HL-60 (cell line): ENCODE data around the gene JARID2.

Experiments
- DNase-seq, 2 experiments: peaks; one replicate each; pipeline ENCODE4 v3.0.0-alpha.2; 2010 to 2020; ENCODE audit warnings: low read depth in 1 of 2, low spot score in 1 of 2
- H3K27ac ChIP-seq: fragments of 250-450 bp; sonication (Bioruptor Pico); replicated peaks from 2 replicates; pipeline ENCODE4 v1.5.1; 2020; ENCODE audit warnings: mild to moderate bottlenecking, moderate library complexity
- H3K27me3 ChIP-seq: fragments of 250-450 bp; sonication (Bioruptor Pico); 2 replicates; pipeline ENCODE4 v1.5.1; 2021; ENCODE audit warnings: mild to moderate bottlenecking, moderate library complexity; ENCODE audit not compliant: insufficient read depth, poor library complexity, severe bottlenecking
- H3K4me3 ChIP-seq: replicated peaks from 2 replicates; pipeline ENCODE4 v1.5.1; 2011; ENCODE audit warnings: mild to moderate bottlenecking, control low read depth, low read length; ENCODE audit not compliant: insufficient read depth
- GABPA ChIP-seq: IDR thresholded peaks from 2 replicates; pipeline ENCODE4 v1.6.1; 2012; ENCODE audit warnings: low read depth
- POLR2AphosphoS5 ChIP-seq: IDR thresholded peaks from 2 replicates; pipeline ENCODE4 v1.6.1; 2012; ENCODE audit warnings: low read depth
- SPI1 ChIP-seq: IDR thresholded peaks from 2 replicates; pipeline ENCODE4 v1.6.1; 2012; ENCODE audit warnings: low read depth, mild to moderate bottlenecking, borderline replicate concordance
- TF ChIP-seq, protein P1 (sequence below): IDR thresholded peaks from one replicate; pipeline ENCODE4 v1.5.1; 2011; ENCODE audit warnings: low read length, control low read depth, inconsistent platforms; ENCODE audit not compliant: insufficient read depth
- TF ChIP-seq, protein P2 (sequence below): IDR thresholded peaks from 2 replicates; pipeline ENCODE4 v1.6.1; 2012; ENCODE audit warnings: low read depth; ENCODE audit not compliant: insufficient replicate concordance

The JARID2 gene

DNA sequence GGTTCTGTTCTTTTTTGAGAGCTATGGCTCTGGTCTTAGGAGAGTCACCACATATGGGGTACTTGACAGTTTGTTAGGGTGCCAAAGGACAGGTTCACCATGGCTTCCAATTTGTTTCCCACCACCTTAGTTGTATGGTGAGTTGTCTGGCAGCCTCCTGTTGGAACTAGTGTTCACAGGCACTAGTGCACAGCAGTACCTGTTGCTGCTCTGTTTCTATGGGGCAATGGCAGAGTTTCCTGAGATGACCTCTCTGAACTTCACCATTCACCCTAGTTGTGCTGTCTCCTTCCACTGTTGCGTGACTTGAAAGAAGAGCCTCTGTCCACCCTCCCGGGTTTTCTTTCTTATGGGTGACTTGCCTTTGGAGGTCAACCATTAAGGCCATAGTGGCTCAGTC lies 129.1 kb downstream of the JARID2 start:
- Histone ChIP-seq H3K27ac (no peak overlapping the region), H3K4me3 (no peak overlapping the region), H3K27me3 (no peaks in the 10 kb centered on the region)
- no peak for DNase-seq
- TF ChIP-seq POLR2AphosphoS5: no peak
- TF ChIP-seq, protein P1, sequence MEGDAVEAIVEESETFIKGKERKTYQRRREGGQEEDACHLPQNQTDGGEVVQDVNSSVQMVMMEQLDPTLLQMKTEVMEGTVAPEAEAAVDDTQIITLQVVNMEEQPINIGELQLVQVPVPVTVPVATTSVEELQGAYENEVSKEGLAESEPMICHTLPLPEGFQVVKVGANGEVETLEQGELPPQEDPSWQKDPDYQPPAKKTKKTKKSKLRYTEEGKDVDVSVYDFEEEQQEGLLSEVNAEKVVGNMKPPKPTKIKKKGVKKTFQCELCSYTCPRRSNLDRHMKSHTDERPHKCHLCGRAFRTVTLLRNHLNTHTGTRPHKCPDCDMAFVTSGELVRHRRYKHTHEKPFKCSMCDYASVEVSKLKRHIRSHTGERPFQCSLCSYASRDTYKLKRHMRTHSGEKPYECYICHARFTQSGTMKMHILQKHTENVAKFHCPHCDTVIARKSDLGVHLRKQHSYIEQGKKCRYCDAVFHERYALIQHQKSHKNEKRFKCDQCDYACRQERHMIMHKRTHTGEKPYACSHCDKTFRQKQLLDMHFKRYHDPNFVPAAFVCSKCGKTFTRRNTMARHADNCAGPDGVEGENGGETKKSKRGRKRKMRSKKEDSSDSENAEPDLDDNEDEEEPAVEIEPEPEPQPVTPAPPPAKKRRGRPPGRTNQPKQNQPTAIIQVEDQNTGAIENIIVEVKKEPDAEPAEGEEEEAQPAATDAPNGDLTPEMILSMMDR: no peak

DNA sequence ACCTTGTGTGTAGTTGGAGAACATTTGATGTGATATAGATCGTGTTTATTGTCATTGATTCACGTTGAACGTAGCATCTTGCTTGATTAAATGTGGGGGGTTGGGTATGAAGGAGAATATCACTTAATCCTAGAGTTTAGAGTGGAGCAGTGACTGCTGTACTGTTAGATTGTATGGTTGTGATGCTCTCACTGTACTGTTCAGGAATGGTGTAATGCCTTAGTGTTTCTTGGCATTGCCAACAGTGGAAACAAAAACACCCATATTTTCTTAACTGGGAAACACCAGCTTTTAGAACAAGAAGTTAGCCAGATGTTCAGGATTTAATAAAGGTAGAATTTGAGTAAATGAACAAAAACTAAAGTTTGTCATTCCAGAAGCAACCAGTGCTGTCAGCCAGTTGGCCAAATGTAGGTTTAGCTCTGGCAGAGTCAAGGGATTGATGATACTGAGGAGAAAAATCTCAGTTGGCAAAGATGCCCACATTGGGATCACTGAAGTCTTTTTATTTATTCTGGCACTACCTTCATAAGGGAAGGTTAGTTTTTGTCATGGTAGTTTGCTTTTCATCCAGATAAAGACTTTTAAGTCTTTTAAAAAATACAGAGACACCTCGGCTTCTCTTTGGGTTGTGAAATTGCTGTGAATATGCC lies 129.9 kb downstream of the JARID2 start:
- Histone ChIP-seq H3K27me3 (no peaks in the 10 kb centered on the region), H3K27ac (no peak overlapping the region), H3K4me3 (no peak overlapping the region)
- TF ChIP-seq GABPA: no peak
- TF ChIP-seq, protein P1: no peak
- TF ChIP-seq, protein P2, sequence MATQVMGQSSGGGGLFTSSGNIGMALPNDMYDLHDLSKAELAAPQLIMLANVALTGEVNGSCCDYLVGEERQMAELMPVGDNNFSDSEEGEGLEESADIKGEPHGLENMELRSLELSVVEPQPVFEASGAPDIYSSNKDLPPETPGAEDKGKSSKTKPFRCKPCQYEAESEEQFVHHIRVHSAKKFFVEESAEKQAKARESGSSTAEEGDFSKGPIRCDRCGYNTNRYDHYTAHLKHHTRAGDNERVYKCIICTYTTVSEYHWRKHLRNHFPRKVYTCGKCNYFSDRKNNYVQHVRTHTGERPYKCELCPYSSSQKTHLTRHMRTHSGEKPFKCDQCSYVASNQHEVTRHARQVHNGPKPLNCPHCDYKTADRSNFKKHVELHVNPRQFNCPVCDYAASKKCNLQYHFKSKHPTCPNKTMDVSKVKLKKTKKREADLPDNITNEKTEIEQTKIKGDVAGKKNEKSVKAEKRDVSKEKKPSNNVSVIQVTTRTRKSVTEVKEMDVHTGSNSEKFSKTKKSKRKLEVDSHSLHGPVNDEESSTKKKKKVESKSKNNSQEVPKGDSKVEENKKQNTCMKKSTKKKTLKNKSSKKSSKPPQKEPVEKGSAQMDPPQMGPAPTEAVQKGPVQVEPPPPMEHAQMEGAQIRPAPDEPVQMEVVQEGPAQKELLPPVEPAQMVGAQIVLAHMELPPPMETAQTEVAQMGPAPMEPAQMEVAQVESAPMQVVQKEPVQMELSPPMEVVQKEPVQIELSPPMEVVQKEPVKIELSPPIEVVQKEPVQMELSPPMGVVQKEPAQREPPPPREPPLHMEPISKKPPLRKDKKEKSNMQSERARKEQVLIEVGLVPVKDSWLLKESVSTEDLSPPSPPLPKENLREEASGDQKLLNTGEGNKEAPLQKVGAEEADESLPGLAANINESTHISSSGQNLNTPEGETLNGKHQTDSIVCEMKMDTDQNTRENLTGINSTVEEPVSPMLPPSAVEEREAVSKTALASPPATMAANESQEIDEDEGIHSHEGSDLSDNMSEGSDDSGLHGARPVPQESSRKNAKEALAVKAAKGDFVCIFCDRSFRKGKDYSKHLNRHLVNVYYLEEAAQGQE: no peak
- TF ChIP-seq POLR2AphosphoS5: no peak
- no peak for TF ChIP-seq SPI1
- no peak for DNase-seq

DNA sequence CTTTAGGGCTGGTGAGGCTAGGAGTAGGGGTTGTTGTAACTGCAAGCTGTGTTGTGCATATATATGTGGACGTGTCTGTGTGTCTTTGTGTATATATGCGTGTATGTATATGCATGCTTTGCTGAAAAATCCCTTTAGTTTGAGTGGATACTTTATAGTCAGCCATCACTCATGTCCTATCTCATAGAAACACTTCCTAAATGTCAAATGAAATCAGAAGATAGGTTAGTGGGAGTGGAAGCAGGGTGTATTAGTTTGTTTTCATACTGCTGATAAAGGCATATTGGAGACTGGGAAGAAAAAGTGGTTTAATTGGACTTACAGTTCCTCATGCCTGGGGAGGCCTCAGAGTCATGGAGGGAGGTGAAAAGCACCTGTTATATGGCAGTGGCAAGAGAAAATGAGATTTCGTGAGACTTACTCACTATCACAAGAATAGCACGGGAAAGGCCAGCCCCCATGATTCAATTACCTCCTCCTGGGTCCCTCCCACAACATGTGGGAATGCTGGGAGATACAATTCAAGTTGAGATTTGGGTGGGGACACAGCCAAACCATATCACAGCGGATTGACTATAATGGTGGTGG lies 131.1 kb downstream of the JARID2 start:
- DNase-seq: no peak
- H3K27ac ChIP-seq: no peak overlapping the region
- TF ChIP-seq, protein P1: no peak
- TF ChIP-seq POLR2AphosphoS5 (no peak), GABPA (no peak), SPI1 (no peak)
- TF ChIP-seq, protein P2: no peak
- no peak overlapping the region for H3K4me3 ChIP-seq
- no peaks in the 10 kb centered on the region for H3K27me3 ChIP-seq

DNA sequence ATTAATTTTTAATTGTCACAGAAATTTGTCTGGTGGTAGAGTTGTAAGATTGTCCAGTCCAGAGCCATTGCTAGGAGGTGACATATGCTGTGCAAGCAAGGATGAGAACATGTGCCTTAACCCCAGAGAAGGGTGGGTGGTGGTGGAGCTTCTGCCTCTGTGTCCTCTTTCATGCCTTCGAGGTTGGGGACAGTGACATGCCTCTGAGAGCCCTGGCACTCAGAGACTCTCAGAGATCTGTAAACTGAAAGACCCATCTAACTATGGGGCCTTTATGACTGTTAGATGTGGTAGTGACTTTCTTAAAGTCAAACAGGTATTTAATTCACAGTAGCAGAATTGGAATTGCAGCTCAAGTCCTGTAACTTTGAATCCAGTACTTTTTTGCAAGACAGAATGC lies 132.4 kb downstream of the JARID2 start:
- Histone ChIP-seq H3K4me3 (no peak overlapping the region), H3K27me3 (no peaks in the 10 kb centered on the region), H3K27ac (no peak overlapping the region)
- DNase-seq: no peak
- TF ChIP-seq GABPA (no peak), SPI1 (no peak), POLR2AphosphoS5 (no peak)
- TF ChIP-seq, protein P2: no peak
